ENCODE measurements around the gene MICAL2. TPM values are rescaled to one million over a fixed set of nuclear protein-coding genes. Genes with fewer than 3 reads are reported as not detected.

MICAL2 gene
- total and polyA plus RNA-seq, 2 of the 13 experiments (the other 11 are each of a cell fraction or from before 2014, with no cell fraction given): 0.78 to 1.1 TPM

DNA sequence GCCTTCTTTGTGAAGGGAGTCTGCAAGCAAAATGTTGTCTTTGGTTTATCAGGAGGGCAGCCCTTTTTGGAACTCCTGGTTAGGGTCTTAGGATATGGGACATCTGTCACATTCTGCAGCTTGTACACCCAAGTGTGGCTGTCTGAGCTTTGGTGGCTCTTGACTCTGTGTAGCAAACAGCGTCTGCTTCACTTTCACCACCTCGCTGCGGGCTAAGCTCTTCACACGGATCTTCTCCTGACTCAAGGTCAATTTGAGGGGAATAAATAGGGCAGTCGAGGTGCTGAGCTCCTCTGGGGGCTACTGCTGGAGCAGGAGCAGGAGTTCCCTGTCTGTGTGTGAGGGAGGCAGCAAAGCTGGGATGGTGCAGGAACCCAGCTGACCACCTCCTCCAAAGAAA, 10.6 kb downstream of the MICAL2 start:
- Histone ChIP-seq H3K4me1 (ENCODE audit: insufficient read depth, low read length) (peaks cover 21% of the 10 kb centered on the region), H3K79me2 (ENCODE audit: insufficient read depth, low read length) (no peaks in the 10 kb centered on the region)

DNA sequence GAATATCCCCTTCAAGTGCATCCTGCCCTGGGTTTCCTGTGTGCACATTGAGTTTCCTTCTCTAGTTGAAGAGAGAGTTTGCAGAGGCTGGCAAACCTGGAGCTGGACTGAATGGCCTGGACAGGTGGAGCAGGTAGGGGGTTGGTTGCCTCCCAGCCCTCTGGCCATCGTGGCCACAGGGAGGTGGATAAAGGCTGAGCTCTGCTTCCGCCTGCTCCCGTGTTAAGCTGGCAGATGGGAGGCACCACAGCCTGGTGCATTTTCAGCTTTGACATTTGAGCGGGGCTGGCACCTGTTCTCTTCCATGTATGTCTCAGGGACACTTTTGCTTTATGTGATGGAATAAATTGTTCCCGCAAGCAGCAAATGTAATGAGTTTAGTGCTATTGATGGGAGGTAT, 11.1 kb downstream of the MICAL2 start:
- Histone ChIP-seq H2AFZ (ENCODE audit: low read length) (no peak overlapping the region), H4K20me1 (ENCODE audit: insufficient read depth, low read length) (no peaks in the 10 kb centered on the region), H3K4me1 (ENCODE audit: insufficient read depth, low read length) (peaks cover 21% of the 10 kb centered on the region), H3K27me3 (ENCODE audit: control insufficient read depth in 1 of 2, insufficient read depth in 2 of 2, low read length in 2 of 2) (no peaks in the 10 kb centered on the region), H3K27ac (ENCODE audit: extremely low read length, insufficient read depth, low read length) (no peak overlapping the region), H3K9ac (ENCODE audit: insufficient read depth, low read depth, low read length) (no peak overlapping the region), H3K79me2 (ENCODE audit: insufficient read depth, low read length) (no peaks in the 10 kb centered on the region), H3K9me3 (ENCODE audit: low read length) (no peaks in the 10 kb centered on the region), H3K4me3 (replicated peaks in 1 of 3; ENCODE audit: insufficient read depth in 1 of 3, low read depth in 2 of 3, low read length in 3 of 3) (no peak overlapping the region), H3K36me3 (replicated peaks in 1 of 2; ENCODE audit: control insufficient read depth in 1 of 2, insufficient read depth in 2 of 2, low read length in 2 of 2) (no peaks in the 10 kb centered on the region), H3K4me2 (ENCODE audit: low read depth, low read length) (no peak overlapping the region)
- DNase-seq (ENCODE audit: low spot score) (no peak), ATAC-seq (no peak), FAIRE-seq (no peak)
- intact Hi-C loops (cut with micrococcal nuclease; ENCODE audit: unreplicated experiment) (loop anchor here (5.0 kb wide), 3 partner anchors 34 to 161 kb away; no protein-coding TSS in a partner anchor), in situ Hi-C loops (cut with HindIII; ENCODE audit: extremely low pct_ligation_motif_present, low pct_unique_long_range_greater_than_20kb) (no loop called here)
- POLR2A ChIA-PET: no interaction called here
- TF ChIP-seq, protein P1, sequence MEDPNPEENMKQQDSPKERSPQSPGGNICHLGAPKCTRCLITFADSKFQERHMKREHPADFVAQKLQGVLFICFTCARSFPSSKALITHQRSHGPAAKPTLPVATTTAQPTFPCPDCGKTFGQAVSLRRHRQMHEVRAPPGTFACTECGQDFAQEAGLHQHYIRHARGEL (CRISPR knock-in tag; IDR thresholded peaks at IDR 0.05): no peak
- TF ChIP-seq, protein P2, sequence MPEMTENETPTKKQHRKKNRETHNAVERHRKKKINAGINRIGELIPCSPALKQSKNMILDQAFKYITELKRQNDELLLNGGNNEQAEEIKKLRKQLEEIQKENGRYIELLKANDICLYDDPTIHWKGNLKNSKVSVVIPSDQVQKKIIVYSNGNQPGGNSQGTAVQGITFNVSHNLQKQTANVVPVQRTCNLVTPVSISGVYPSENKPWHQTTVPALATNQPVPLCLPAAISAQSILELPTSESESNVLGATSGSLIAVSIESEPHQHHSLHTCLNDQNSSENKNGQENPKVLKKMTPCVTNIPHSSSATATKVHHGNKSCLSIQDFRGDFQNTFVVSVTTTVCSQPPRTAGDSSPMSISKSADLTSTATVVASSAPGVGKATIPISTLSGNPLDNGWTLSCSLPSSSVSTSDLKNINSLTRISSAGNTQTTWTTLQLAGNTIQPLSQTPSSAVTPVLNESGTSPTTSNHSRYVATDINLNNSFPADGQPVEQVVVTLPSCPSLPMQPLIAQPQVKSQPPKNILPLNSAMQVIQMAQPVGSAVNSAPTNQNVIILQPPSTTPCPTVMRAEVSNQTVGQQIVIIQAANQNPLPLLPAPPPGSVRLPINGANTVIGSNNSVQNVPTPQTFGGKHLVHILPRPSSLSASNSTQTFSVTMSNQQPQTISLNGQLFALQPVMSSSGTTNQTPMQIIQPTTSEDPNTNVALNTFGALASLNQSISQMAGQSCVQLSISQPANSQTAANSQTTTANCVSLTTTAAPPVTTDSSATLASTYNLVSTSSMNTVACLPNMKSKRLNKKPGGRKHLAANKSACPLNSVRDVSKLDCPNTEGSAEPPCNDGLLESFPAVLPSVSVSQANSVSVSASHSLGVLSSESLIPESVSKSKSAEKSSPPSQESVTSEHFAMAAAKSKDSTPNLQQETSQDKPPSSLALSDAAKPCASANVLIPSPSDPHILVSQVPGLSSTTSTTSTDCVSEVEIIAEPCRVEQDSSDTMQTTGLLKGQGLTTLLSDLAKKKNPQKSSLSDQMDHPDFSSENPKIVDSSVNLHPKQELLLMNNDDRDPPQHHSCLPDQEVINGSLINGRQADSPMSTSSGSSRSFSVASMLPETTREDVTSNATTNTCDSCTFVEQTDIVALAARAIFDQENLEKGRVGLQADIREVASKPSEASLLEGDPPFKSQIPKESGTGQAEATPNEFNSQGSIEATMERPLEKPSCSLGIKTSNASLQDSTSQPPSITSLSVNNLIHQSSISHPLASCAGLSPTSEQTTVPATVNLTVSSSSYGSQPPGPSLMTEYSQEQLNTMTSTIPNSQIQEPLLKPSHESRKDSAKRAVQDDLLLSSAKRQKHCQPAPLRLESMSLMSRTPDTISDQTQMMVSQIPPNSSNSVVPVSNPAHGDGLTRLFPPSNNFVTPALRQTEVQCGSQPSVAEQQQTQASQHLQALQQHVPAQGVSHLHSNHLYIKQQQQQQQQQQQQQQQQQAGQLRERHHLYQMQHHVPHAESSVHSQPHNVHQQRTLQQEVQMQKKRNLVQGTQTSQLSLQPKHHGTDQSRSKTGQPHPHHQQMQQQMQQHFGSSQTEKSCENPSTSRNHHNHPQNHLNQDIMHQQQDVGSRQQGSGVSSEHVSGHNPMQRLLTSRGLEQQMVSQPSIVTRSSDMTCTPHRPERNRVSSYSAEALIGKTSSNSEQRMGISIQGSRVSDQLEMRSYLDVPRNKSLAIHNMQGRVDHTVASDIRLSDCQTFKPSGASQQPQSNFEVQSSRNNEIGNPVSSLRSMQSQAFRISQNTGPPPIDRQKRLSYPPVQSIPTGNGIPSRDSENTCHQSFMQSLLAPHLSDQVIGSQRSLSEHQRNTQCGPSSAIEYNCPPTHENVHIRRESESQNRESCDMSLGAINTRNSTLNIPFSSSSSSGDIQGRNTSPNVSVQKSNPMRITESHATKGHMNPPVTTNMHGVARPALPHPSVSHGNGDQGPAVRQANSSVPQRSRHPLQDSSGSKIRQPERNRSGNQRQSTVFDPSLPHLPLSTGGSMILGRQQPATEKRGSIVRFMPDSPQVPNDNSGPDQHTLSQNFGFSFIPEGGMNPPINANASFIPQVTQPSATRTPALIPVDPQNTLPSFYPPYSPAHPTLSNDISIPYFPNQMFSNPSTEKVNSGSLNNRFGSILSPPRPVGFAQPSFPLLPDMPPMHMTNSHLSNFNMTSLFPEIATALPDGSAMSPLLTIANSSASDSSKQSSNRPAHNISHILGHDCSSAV (CRISPR knock-in tag; IDR thresholded peaks at IDR 0.05; ENCODE audit: borderline replicate concordance): no peak
- TF ChIP-seq GATA4 (IDR thresholded peaks at IDR 0.05; ENCODE audit: borderline replicate concordance, low read depth): no peak
- CTCF ChIA-PET (ENCODE audit: low intra/inter-chr PET ratio, low total read pairs): interaction anchor here (2.0 kb wide), 1 partner anchor 115 kb away, joined by 13 read pairs; no protein-coding TSS in a partner anchor
- BruUV-seq (replicated peaks): no TSS peak
- 94% methylated on average over 5 of the region's 5 CpGs for WGBS (ENCODE audit: low lambda C conversion rate)

More for the DNA sequence above, 10.6 kb downstream of the MICAL2 start:
- Histone ChIP-seq H3K27ac (ENCODE audit: extremely low read length, insufficient read depth, low read length) (no peak overlapping the region), H4K20me1 (ENCODE audit: insufficient read depth, low read length) (no peaks in the 10 kb centered on the region), H2AFZ (ENCODE audit: low read length) (no peak overlapping the region), H3K27me3 (ENCODE audit: control insufficient read depth in 1 of 2, insufficient read depth in 2 of 2, low read length in 2 of 2) (no peaks in the 10 kb centered on the region), H3K9ac (ENCODE audit: insufficient read depth, low read depth, low read length) (no peak overlapping the region), H3K36me3 (replicated peaks in 1 of 2; ENCODE audit: control insufficient read depth in 1 of 2, insufficient read depth in 2 of 2, low read length in 2 of 2) (no peaks in the 10 kb centered on the region), H3K9me3 (ENCODE audit: low read length) (no peaks in the 10 kb centered on the region), H3K4me2 (ENCODE audit: low read depth, low read length) (no peak overlapping the region), H3K4me3 (replicated peaks in 1 of 3; ENCODE audit: insufficient read depth in 1 of 3, low read depth in 2 of 3, low read length in 3 of 3) (no peak overlapping the region)
- WGBS (ENCODE audit: low lambda C conversion rate): 61% methylated on average over 5 of the region's 5 CpGs
- no peak for DNase-seq (ENCODE audit: low spot score)
- intact Hi-C loops (cut with micrococcal nuclease; ENCODE audit: unreplicated experiment): loop anchor here (5.0 kb wide), 3 partner anchors 34 to 161 kb away; no protein-coding TSS in a partner anchor
- ChIA-PET POLR2A (no interaction called here), CTCF (ENCODE audit: low intra/inter-chr PET ratio, low total read pairs) (no interaction called here)
- BruUV-seq (replicated peaks): no TSS peak
- ATAC-seq: no peak
- in situ Hi-C loops (cut with HindIII; ENCODE audit: extremely low pct_ligation_motif_present, low pct_unique_long_range_greater_than_20kb): no loop called here
- no peak for FAIRE-seq
- TF ChIP-seq FOSL2 (CRISPR knock-in tag; IDR thresholded peaks at IDR 0.05) (no peak), KAT2B (IDR thresholded peaks at IDR 0.05; ENCODE audit: borderline replicate concordance, low read depth, low read length) (no peak), ZNF343 (CRISPR knock-in tag; IDR thresholded peaks at IDR 0.05) (no peak), KLF11 (CRISPR knock-in tag; IDR thresholded peaks at IDR 0.05) (no peak), SOX13 (IDR thresholded peaks at IDR 0.05) (no peak), SOX13 (CRISPR knock-in tag; conservative IDR thresholded peaks at IDR 0.05 in 1 of 2, IDR thresholded peaks at IDR 0.05 in 1 of 2) (no peak)
